Gastroesophageal sphincter (tissue), 3 donors: ENCODE results near the gene CGNL1.

Experiments used
- EP300 ChIP-seq: sonication (generic); formaldehyde crosslinking; IDR thresholded peaks from one replicate; pipeline ENCODE4 v1.6.1; 2017; ENCODE audit warnings: antibody characterized with exemption, mild to moderate bottlenecking
- POLR2A ChIP-seq, 2 donors: fragments of 450-650 bp; IDR thresholded peaks; one replicate each; pipeline ENCODE4 v1.6.1; 2017; ENCODE audit warnings: antibody characterized with exemption in 2 of 2, mild to moderate bottlenecking in 2 of 2, moderate library complexity in 1 of 2
- TF ChIP-seq, protein P1 (sequence below), 4 experiments: fragments of 200-600 bp in 2 of 4; fragments of 450-650 bp in 2 of 4; sonication (generic) in 1 of 4; IDR thresholded peaks; one replicate each; pipeline ENCODE4 v1.5.1; 2017 to 2019; ENCODE audit warnings: antibody characterized with exemption in 4 of 4, mild to moderate bottlenecking in 2 of 4, moderate library complexity in 2 of 4

DNA sequence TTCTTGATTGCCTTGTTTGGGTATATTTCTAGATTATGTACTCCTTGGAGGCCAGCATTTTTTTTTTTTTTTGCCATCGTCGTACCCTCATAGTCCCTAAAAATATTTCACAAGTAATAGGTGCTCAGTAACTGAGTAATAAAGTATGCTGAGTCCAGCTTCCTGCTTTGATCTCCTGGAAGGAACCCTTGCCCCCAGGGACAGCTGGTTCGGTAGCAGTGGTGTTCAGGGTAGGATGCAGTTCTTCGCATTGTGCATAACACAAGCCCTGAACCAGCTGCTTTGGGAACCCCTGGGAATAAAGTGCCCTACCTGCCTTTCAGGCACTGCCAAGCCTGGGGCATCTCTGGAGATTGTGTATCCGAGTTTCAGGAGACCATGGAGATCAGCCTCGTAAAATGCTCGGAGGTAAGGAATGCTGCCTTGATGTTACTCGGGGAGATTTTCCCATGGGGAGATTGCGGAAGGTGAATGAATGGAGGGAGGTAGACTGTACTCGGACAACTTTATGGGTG is 223.0 kb downstream of the CGNL1 start:
- TF ChIP-seq, protein P1, sequence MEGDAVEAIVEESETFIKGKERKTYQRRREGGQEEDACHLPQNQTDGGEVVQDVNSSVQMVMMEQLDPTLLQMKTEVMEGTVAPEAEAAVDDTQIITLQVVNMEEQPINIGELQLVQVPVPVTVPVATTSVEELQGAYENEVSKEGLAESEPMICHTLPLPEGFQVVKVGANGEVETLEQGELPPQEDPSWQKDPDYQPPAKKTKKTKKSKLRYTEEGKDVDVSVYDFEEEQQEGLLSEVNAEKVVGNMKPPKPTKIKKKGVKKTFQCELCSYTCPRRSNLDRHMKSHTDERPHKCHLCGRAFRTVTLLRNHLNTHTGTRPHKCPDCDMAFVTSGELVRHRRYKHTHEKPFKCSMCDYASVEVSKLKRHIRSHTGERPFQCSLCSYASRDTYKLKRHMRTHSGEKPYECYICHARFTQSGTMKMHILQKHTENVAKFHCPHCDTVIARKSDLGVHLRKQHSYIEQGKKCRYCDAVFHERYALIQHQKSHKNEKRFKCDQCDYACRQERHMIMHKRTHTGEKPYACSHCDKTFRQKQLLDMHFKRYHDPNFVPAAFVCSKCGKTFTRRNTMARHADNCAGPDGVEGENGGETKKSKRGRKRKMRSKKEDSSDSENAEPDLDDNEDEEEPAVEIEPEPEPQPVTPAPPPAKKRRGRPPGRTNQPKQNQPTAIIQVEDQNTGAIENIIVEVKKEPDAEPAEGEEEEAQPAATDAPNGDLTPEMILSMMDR (IDR thresholded peaks at IDR 0.05) = no peak
- TF ChIP-seq EP300 = no peak
- TF ChIP-seq POLR2A (IDR thresholded peaks at IDR 0.05) = no peak
